Gastroesophageal sphincter (tissue), 3 donors: Measurements from ENCODE around the gene SNX1.

ENCODE experiments used
- POLR2AphosphoS5 ChIP-seq: sonication (generic); formaldehyde crosslinking; IDR thresholded peaks from one replicate; pipeline ENCODE4 v1.6.1; 2017; ENCODE audit warnings: antibody characterized with exemption
- TF ChIP-seq, protein P1 (sequence below), 4 experiments: fragments of 200-600 bp in 2 of 4; fragments of 450-650 bp in 2 of 4; sonication (generic) in 1 of 4; IDR thresholded peaks; one replicate each; pipeline ENCODE4 v1.5.1; 2017 to 2019; ENCODE audit warnings: antibody characterized with exemption in 4 of 4, mild to moderate bottlenecking in 2 of 4, moderate library complexity in 2 of 4

- TF ChIP-seq, protein P1, sequence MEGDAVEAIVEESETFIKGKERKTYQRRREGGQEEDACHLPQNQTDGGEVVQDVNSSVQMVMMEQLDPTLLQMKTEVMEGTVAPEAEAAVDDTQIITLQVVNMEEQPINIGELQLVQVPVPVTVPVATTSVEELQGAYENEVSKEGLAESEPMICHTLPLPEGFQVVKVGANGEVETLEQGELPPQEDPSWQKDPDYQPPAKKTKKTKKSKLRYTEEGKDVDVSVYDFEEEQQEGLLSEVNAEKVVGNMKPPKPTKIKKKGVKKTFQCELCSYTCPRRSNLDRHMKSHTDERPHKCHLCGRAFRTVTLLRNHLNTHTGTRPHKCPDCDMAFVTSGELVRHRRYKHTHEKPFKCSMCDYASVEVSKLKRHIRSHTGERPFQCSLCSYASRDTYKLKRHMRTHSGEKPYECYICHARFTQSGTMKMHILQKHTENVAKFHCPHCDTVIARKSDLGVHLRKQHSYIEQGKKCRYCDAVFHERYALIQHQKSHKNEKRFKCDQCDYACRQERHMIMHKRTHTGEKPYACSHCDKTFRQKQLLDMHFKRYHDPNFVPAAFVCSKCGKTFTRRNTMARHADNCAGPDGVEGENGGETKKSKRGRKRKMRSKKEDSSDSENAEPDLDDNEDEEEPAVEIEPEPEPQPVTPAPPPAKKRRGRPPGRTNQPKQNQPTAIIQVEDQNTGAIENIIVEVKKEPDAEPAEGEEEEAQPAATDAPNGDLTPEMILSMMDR (IDR thresholded peaks at IDR 0.05): no peak
- no peak for TF ChIP-seq POLR2AphosphoS5
Observed at GRCh38 chr15:64133623-64134344, 38.0 kb downstream of the SNX1 start.
